GM20000 (cell line): ENCODE measurements around the gene ENOX2.

Experiments
- DNase-seq: peaks from one replicate; pipeline ENCODE4 v3.0.0; 2012; ENCODE audit warnings: low spot score
- CTCF ChIP-seq: IDR thresholded peaks from 2 replicates; pipeline ENCODE4 v1.5.1; 2012; ENCODE audit warnings: mild to moderate bottlenecking, control low read depth; ENCODE audit errors: extremely low read depth, missing control alignments

The ENOX2 gene

GRCh38 chrX:130851569-130851968, 51.4 kb downstream of the ENOX2 start:
- TF ChIP-seq CTCF = no peak
- no peak for DNase-seq

GRCh38 chrX:130848763-130849162, 54.2 kb downstream of the ENOX2 start:
- peak; percentile 8 for DNase-seq
- no peak for TF ChIP-seq CTCF

- TF ChIP-seq CTCF = no peak
- DNase-seq = no peak
Measured at GRCh38 chrX:130846746-130847145, 56.3 kb downstream of the ENOX2 start.

GRCh38 chrX:130841776-130842175, 61.2 kb downstream of the ENOX2 start:
- no peak for DNase-seq
- TF ChIP-seq CTCF = no peak

- no peak for DNase-seq
- TF ChIP-seq CTCF = no peak
Measured at GRCh38 chrX:130840345-130840744, 62.7 kb downstream of the ENOX2 start.

- DNase-seq = no peak
- no peak for TF ChIP-seq CTCF
Measured at GRCh38 chrX:130836447-130836846, 66.6 kb downstream of the ENOX2 start.

- no peak for TF ChIP-seq CTCF
- DNase-seq = no peak
Measured at GRCh38 chrX:130834830-130835229, 68.2 kb downstream of the ENOX2 start.

- no peak for DNase-seq
Measured at GRCh38 chrX:130834149-130834548, 68.9 kb downstream of the ENOX2 start.

More at GRCh38 chrX:130834149-130834548, 68.9 kb downstream of the ENOX2 start:
- TF ChIP-seq CTCF = no peak
